Psoas muscle (tissue), 8 donors: ENCODE measurements around the gene CAMK1D. TPM values are rescaled to one million over a fixed set of nuclear protein-coding genes. Genes with fewer than 3 reads are reported as not detected.

Source experiments
- ATAC-seq, 4 donors: fragments of 200-7000 bp; cut with Tn5 transposase; one replicate each; pipeline ENCODE4 v1.9.1; 2020; ENCODE audit warnings: moderate library complexity in 3 of 4, mild to moderate bottlenecking in 2 of 4
- DNase-seq, 2 donors: peaks; one replicate each; pipeline ENCODE4 v3.0.0-alpha.2; 2020
- H3K27ac ChIP-seq: fragments of 200-600 bp; one replicate; pipeline ENCODE4 v1.8.0; 2022
- H3K27me3 ChIP-seq, 3 donors: fragments of 200-600 bp in 1 of 3; one replicate each; pipeline versions ENCODE4 v1.6.1 to v1.8.0; 2013 to 2022; ENCODE audit warnings: low read length in 2 of 3, mild to moderate bottlenecking in 2 of 3, moderate library complexity in 1 of 3; ENCODE audit not compliant: insufficient read depth in 3 of 3
- H3K36me3 ChIP-seq, 2 donors: fragments of 200-600 bp in 1 of 2; one replicate each; pipeline versions ENCODE4 v1.6.1 to v1.8.0; 2013 to 2022; ENCODE audit warnings: low read depth in 1 of 2, mild to moderate bottlenecking in 1 of 2, moderate library complexity in 1 of 2; ENCODE audit not compliant: insufficient read depth in 1 of 2
- H3K4me1 ChIP-seq: fragments of 200-600 bp; one replicate; pipeline ENCODE4 v1.8.0; 2022
- H3K4me3 ChIP-seq: fragments of 200-600 bp; one replicate; pipeline ENCODE4 v1.8.0; 2022; ENCODE audit warnings: mild to moderate bottlenecking
- H3K9me3 ChIP-seq: fragments of 200-600 bp; one replicate; pipeline ENCODE4 v1.8.0; 2022
- CTCF ChIP-seq: fragments of 200-600 bp; IDR thresholded peaks from one replicate; pipeline ENCODE4 v1.8.0; 2022; ENCODE audit warnings: antibody characterized with exemption
- WGBS, 3 donors: extraction: QIAGEN DNeasy Blood & Tissue Kit; methylation state at CpG; one replicate each; pipeline versions ENCODE4 v1.1.6 to v1.1.7; 2013; 5-methylcytosine and 5-hydroxymethylcytosine counted together
- intact Hi-C, 2 donors: fragments of 100-400 bp; cut with DNase I; formaldehyde crosslinking; loops; one replicate each; pipeline versions ENCODE4 v1.11.0 to v1.14.2; 2022
- polyA plus RNA-seq, 3 donors: library from polyadenylated mRNA; stranded (reverse); fragments of 200-250 nt; gene quantifications; one replicate each; pipeline ENCODE4 v1.2.3, GENCODE V29; 2013
- total RNA-seq, 4 donors: library from RNA; stranded (reverse); fragmentation: NEBNext Ultra II Directional in 2 of 4; extraction: Animal tissue kit (Norgen Biotek cat#: 25700) in 2 of 4; gene quantifications; one replicate each; pipeline versions ENCODE4 v1.2.1 to v1.2.4, GENCODE V29; 2021 to 2023
- donor health status: healthy with polysubstance abuse.
- donor health status: DM: no; HTN: no; CAD: no; lungs with moderate emphysema.
- donor health status: Bipolar disorder and iron deficiency.
- donor health status: healthy.
- donor health status: DM: yes; HTN: yes; CAD: no.
- donor health status: DM: no; HTN: no; CAD: no.
- donor health status: DM: no; HTN: no; CAD: no.
- donor health status: DM: yes; HTN: yes; CAD: no.

CAMK1D gene
- total and polyA plus RNA-seq, 7 donors: 0.39 to 1.8 (median 0.53) TPM

GRCh38 chr10:12847361-12847975, 498.1 kb downstream of the CAMK1D start:
- H3K36me3 ChIP-seq: no peaks in the 10 kb centered on the region
- no peaks in the 10 kb centered on the region for H3K4me1 ChIP-seq
- ATAC-seq (no peak), DNase-seq (no peak)
- no peak overlapping the region for H3K4me3 ChIP-seq
- no peaks in the 10 kb centered on the region for H3K27me3 ChIP-seq
- intact Hi-C loops: no loop called here
- H3K27ac ChIP-seq: no peak overlapping the region
- H3K9me3 ChIP-seq: no peaks in the 10 kb centered on the region
- WGBS, 3 donors: 70 to 75% (median 72%) methylated on average over 14 of the region's 14 CpGs
- TF ChIP-seq CTCF: no peak

GRCh38 chr10:12848439-12849173, 499.3 kb downstream of the CAMK1D start:
- intact Hi-C loops: no loop called here
- no peak for DNase-seq
- ATAC-seq: no peak
- no peaks in the 10 kb centered on the region for H3K4me1 ChIP-seq
- no peak for TF ChIP-seq CTCF
- H3K36me3 ChIP-seq: no peaks in the 10 kb centered on the region
- H3K9me3 ChIP-seq: no peaks in the 10 kb centered on the region
- H3K27ac ChIP-seq: no peak overlapping the region
- WGBS, 3 donors: 51 to 57% (median 57%) methylated on average over 11 of the region's 11 CpGs
- H3K27me3 ChIP-seq: no peaks in the 10 kb centered on the region
- no peak overlapping the region for H3K4me3 ChIP-seq

GRCh38 chr10:12849319-12850181, 500.2 kb downstream of the CAMK1D start:
- DNase-seq (no peak), ATAC-seq (no peak)
- Histone ChIP-seq H3K27ac (no peak overlapping the region), H3K36me3 (no peaks in the 10 kb centered on the region), H3K9me3 (no peaks in the 10 kb centered on the region), H3K4me3 (no peak overlapping the region), H3K4me1 (no peaks in the 10 kb centered on the region), H3K27me3 (no peaks in the 10 kb centered on the region)
- 12 to 17% (median 16%) methylated on average over 20 of the region's 20 CpGs for WGBS, 3 donors
- intact Hi-C loops: no loop called here
- TF ChIP-seq CTCF: no peak

- no peaks in the 10 kb centered on the region for H3K36me3 ChIP-seq
- ATAC-seq: no peak
- H3K27me3 ChIP-seq: no peaks in the 10 kb centered on the region
- H3K27ac ChIP-seq: no peak overlapping the region
- H3K9me3 ChIP-seq: no peaks in the 10 kb centered on the region
- DNase-seq: no peak
- intact Hi-C loops: no loop called here
- H3K4me3 ChIP-seq: no peak overlapping the region
- TF ChIP-seq CTCF: no peak
- 79 to 82% (median 80%) methylated on average over 2 of the region's 2 CpGs for WGBS, 3 donors
- H3K4me1 ChIP-seq: no peaks in the 10 kb centered on the region
Observed at GRCh38 chr10:12852687-12853086, 503.3 kb downstream of the CAMK1D start.
